Measurements from ENCODE around the gene CMC2. TPM values are rescaled to one million over a fixed set of nuclear protein-coding genes. Genes with fewer than 3 reads are reported as not detected.
A peak's percentile ranks its signal among the peaks of the same experiment; 100 is the strongest.

Gene CMC2
- 10 to 100 TPM; 78.3 to 86.6 TPM for total RNA-seq
- total RNA-seq, result 20.5 to 37.8 reads per million in 2 donors

GRCh38 chr16:81006813-81007695, at the start of gene CMC2, which contains the start of gene CENPN:
Gene CMC2 (minus strand): TSS chr16:81006885. CDS start chr16:80997394, 9,491 bp downstream.
Gene CENPN (plus strand): TSS chr16:81007214. CDS start chr16:81011940, 4,726 bp downstream.
- peak within 1 kb of the TSS; percentile 88 for H3K4me3 Mint-ChIP-seq
- H3K27ac Mint-ChIP-seq, result peak within 1 kb of the TSS; percentile 94
- no peaks in the 10 kb centered on the region for H3K9me3 ChIP-seq (ENCODE audit: control insufficient read depth, low read length, poor library complexity, severe bottlenecking)
- DNase-seq (peak; percentile 93 to 96 (median 96)), ATAC-seq (peak; percentile 83)
- no peaks in the 10 kb centered on the region for H3K27me3 Mint-ChIP-seq
- peaks cover 39% of the 10 kb centered on the region for H3K4me1 Mint-ChIP-seq
- peaks cover 2% of the 10 kb centered on the region for H3K36me3 Mint-ChIP-seq (ENCODE audit: low read depth)

GRCh38 chr16:81053761-81054160, 47.1 kb upstream of the CMC2 start:
- H3K4me3 Mint-ChIP-seq, result no peak overlapping the region
- no peak for ATAC-seq
- H3K27me3 Mint-ChIP-seq, result no peaks in the 10 kb centered on the region
- no peak for DNase-seq
- H3K36me3 Mint-ChIP-seq (ENCODE audit: low read depth), result no peaks in the 10 kb centered on the region
- H3K27ac Mint-ChIP-seq, result no peak overlapping the region
- H3K9me3 ChIP-seq (ENCODE audit: control insufficient read depth, low read length, poor library complexity, severe bottlenecking), result no peaks in the 10 kb centered on the region
- no peaks in the 10 kb centered on the region for H3K4me1 Mint-ChIP-seq

- no peaks in the 10 kb centered on the region for H3K9me3 ChIP-seq (ENCODE audit: control insufficient read depth, low read length, poor library complexity, severe bottlenecking)
- Mint-ChIP-seq H3K4me3 (no peak overlapping the region), H3K4me1 (peaks cover 11% of the 10 kb centered on the region), H3K27ac (no peak overlapping the region), H3K27me3 (no peaks in the 10 kb centered on the region), H3K36me3 (ENCODE audit: low read depth) (peaks cover 7% of the 10 kb centered on the region)
- DNase-seq (no peak), ATAC-seq (no peak)
Measured at GRCh38 chr16:81042821-81043220, 36.1 kb upstream of the CMC2 start.

GRCh38 chr16:81041696-81042095, 35.0 kb upstream of the CMC2 start:
- no peak for DNase-seq
- Mint-ChIP-seq H3K27ac (no peak overlapping the region), H3K27me3 (no peaks in the 10 kb centered on the region), H3K36me3 (ENCODE audit: low read depth) (peaks cover 7% of the 10 kb centered on the region), H3K4me1 (peaks cover 20% of the 10 kb centered on the region), H3K4me3 (no peak overlapping the region)
- H3K9me3 ChIP-seq (ENCODE audit: control insufficient read depth, low read length, poor library complexity, severe bottlenecking), result no peaks in the 10 kb centered on the region
- ATAC-seq, result no peak

- ATAC-seq (no peak), DNase-seq (no peak)
- Mint-ChIP-seq H3K4me1 (peaks cover 23% of the 10 kb centered on the region), H3K27me3 (no peaks in the 10 kb centered on the region), H3K27ac (peak overlapping the region; percentile 67), H3K36me3 (ENCODE audit: low read depth) (peaks cover 7% of the 10 kb centered on the region), H3K4me3 (no peak overlapping the region)
- no peaks in the 10 kb centered on the region for H3K9me3 ChIP-seq (ENCODE audit: control insufficient read depth, low read length, poor library complexity, severe bottlenecking)
Measured at GRCh38 chr16:81040842-81041241, 34.2 kb upstream of the CMC2 start.

- Mint-ChIP-seq H3K36me3 (ENCODE audit: low read depth) (peaks cover 7% of the 10 kb centered on the region), H3K27ac (peak overlapping the region; percentile 67), H3K4me3 (peak overlapping the region; percentile 19), H3K4me1 (peaks cover 23% of the 10 kb centered on the region), H3K27me3 (no peaks in the 10 kb centered on the region)
- DNase-seq (no peak), ATAC-seq (no peak)
- H3K9me3 ChIP-seq (ENCODE audit: control insufficient read depth, low read length, poor library complexity, severe bottlenecking), result no peaks in the 10 kb centered on the region
Measured at GRCh38 chr16:81040131-81040530, 33.4 kb upstream of the CMC2 start.

- peak overlapping the region; percentile 84 for H3K4me3 Mint-ChIP-seq
Measured at GRCh38 chr16:81036751-81037350, 30.2 kb upstream of the CMC2 start.

GRCh38 chr16:81035975-81036750, 29.5 kb upstream of the CMC2 start:
- H3K9me3 ChIP-seq (ENCODE audit: control insufficient read depth, low read length, poor library complexity, severe bottlenecking), result no peaks in the 10 kb centered on the region
- Mint-ChIP-seq H3K4me3 (peak overlapping the region; percentile 84), H3K36me3 (ENCODE audit: low read depth) (peaks cover 4% of the 10 kb centered on the region), H3K27ac (peak overlapping the region; percentile 37), H3K27me3 (no peaks in the 10 kb centered on the region), H3K4me1 (peaks cover 23% of the 10 kb centered on the region)
- ATAC-seq, result peak; percentile 64
- peak in 1 of 3 donors; percentile 5 for DNase-seq

More at GRCh38 chr16:81036751-81037350, 30.2 kb upstream of the CMC2 start:
- H3K4me1 Mint-ChIP-seq, result peaks cover 23% of the 10 kb centered on the region
- peaks cover 4% of the 10 kb centered on the region for H3K36me3 Mint-ChIP-seq (ENCODE audit: low read depth)
- no peaks in the 10 kb centered on the region for H3K27me3 Mint-ChIP-seq
- ATAC-seq (no peak), DNase-seq (no peak)
- H3K9me3 ChIP-seq (ENCODE audit: control insufficient read depth, low read length, poor library complexity, severe bottlenecking), result no peaks in the 10 kb centered on the region
- H3K27ac Mint-ChIP-seq, result peak overlapping the region; percentile 37

- ATAC-seq (peak; percentile 97), DNase-seq (peak; percentile 88 to 94 (median 91))
- peak within 1 kb of the TSS; percentile 37 for H3K27ac Mint-ChIP-seq
- H3K9me3 ChIP-seq (ENCODE audit: control insufficient read depth, low read length, poor library complexity, severe bottlenecking), result no peaks in the 10 kb centered on the region
- H3K27me3 Mint-ChIP-seq, result no peaks in the 10 kb centered on the region
- peaks cover 19% of the 10 kb centered on the region for H3K4me1 Mint-ChIP-seq
- H3K36me3 Mint-ChIP-seq (ENCODE audit: low read depth), result peaks cover 2% of the 10 kb centered on the region
- H3K4me3 Mint-ChIP-seq, result peak within 1 kb of the TSS; percentile 84
Measured at GRCh38 chr16:81035398-81035974, 28.8 kb upstream of the CMC2 start, which contains the start of gene ATMIN. Gene ATMIN (plus strand): TSS chr16:81035842. CDS start chr16:81035871, 29 bp downstream.

GRCh38 chr16:81029930-81030604, 23.4 kb upstream of the CMC2 start:
- Mint-ChIP-seq H3K4me3 (no peak overlapping the region), H3K36me3 (ENCODE audit: low read depth) (no peaks in the 10 kb centered on the region), H3K27me3 (no peaks in the 10 kb centered on the region), H3K4me1 (no peaks in the 10 kb centered on the region), H3K27ac (no peak overlapping the region)
- DNase-seq (no peak), ATAC-seq (no peak)
- H3K9me3 ChIP-seq (ENCODE audit: control insufficient read depth, low read length, poor library complexity, severe bottlenecking), result no peaks in the 10 kb centered on the region

- Mint-ChIP-seq H3K27me3 (no peaks in the 10 kb centered on the region), H3K27ac (no peak overlapping the region), H3K4me3 (no peak overlapping the region), H3K4me1 (no peaks in the 10 kb centered on the region), H3K36me3 (ENCODE audit: low read depth) (no peaks in the 10 kb centered on the region)
- H3K9me3 ChIP-seq (ENCODE audit: control insufficient read depth, low read length, poor library complexity, severe bottlenecking), result no peaks in the 10 kb centered on the region
- ATAC-seq (no peak), DNase-seq (no peak)
Measured at GRCh38 chr16:81026429-81026828, 19.7 kb upstream of the CMC2 start.

GRCh38 chr16:81018496-81018895, 11.8 kb upstream of the CMC2 start:
- ATAC-seq (no peak), DNase-seq (no peak)
- peak overlapping the region; percentile 53 for H3K27ac Mint-ChIP-seq
- H3K27me3 Mint-ChIP-seq, result no peaks in the 10 kb centered on the region
- peaks cover 2% of the 10 kb centered on the region for H3K4me1 Mint-ChIP-seq
- H3K36me3 Mint-ChIP-seq (ENCODE audit: low read depth), result peaks cover 2% of the 10 kb centered on the region
- no peak overlapping the region for H3K4me3 Mint-ChIP-seq
- no peaks in the 10 kb centered on the region for H3K9me3 ChIP-seq (ENCODE audit: control insufficient read depth, low read length, poor library complexity, severe bottlenecking)

All from T-helper 17 cell (primary cell).